OCI-LY3 (cell line): ENCODE results near the gene FILIP1L.

Experiments
- CTCF ChIP-seq: fragments of 200-600, 300-600 bp; sonication (generic); IDR thresholded peaks from 2 replicates; pipeline ENCODE4 v1.5.1; 2014; ENCODE audit warnings: antibody characterized with exemption, low read length, low read depth
- EZH2phosphoT487 ChIP-seq: fragments of 200-600 bp; shearing (Covaris generic); IDR thresholded peaks from 2 replicates; pipeline ENCODE4 v1.6.1; 2018; ENCODE audit warnings: antibody characterized with exemption, mixed run types, low read depth

GRCh38 chr3:100081311-100081710 lies 33.0 kb downstream of the FILIP1L start:
- TF ChIP-seq CTCF (no peak), EZH2phosphoT487 (no peak)
